GM20000 (cell line): ENCODE measurements around the gene ZDHHC20.
A peak's percentile ranks its signal among the peaks of the same experiment; 100 is the strongest.

ENCODE experiments used
- DNase-seq: peaks from one replicate; pipeline ENCODE4 v3.0.0; 2012; ENCODE audit warnings: low spot score
- CTCF ChIP-seq: IDR thresholded peaks from 2 replicates; pipeline ENCODE4 v1.5.1; 2012; ENCODE audit warnings: mild to moderate bottlenecking, control low read depth; ENCODE audit errors: extremely low read depth, missing control alignments

Gene ZDHHC20

GRCh38 chr13:21476893-21477472 lies 17.9 kb upstream of the ZDHHC20 start:
- peak; percentile 80 for DNase-seq

DNA sequence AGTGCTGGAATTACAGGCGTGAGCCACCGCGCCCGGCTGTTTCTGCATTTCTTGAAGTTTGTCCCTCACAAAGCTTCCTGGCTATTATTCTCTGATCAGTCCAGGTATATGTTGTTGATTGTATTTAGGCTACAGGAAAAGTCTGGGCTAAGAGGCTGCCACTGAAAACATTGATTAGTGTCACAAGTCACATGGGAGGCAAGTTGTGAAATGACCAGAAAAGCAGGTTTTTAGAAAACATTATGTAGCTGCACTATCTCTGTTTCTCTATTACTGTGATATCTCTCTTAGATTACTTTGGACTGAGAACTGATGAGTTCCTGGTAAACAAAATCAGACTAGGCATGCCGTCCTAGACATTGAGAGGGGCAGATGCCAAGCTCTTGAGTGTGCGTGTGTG lies 16.0 kb upstream of the ZDHHC20 start:
- DNase-seq = no peak
- TF ChIP-seq CTCF = no peak

More at GRCh38 chr13:21476893-21477472, 17.9 kb upstream of the ZDHHC20 start:
- peak; percentile 86 for TF ChIP-seq CTCF

DNA sequence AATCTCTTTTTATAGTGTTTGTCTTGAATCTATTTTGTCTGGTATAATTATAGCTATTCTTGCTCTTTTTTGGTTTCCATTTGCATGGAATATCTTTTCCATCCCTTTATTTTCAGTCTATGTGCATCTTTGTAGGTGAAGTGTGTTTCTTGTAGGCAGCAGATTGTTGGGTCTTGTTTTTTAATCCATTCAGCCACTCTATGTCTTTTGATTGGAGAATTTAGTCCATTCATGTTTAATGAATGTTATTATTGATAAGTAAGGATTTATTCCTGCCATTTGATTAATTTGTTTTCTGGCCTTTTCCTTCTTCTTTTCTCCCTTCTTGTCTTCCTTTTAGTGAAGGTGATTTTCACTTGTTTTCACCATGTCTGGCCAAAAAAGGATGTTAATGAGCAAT lies 11.7 kb upstream of the ZDHHC20 start:
- TF ChIP-seq CTCF = no peak
- DNase-seq = no peak

DNA sequence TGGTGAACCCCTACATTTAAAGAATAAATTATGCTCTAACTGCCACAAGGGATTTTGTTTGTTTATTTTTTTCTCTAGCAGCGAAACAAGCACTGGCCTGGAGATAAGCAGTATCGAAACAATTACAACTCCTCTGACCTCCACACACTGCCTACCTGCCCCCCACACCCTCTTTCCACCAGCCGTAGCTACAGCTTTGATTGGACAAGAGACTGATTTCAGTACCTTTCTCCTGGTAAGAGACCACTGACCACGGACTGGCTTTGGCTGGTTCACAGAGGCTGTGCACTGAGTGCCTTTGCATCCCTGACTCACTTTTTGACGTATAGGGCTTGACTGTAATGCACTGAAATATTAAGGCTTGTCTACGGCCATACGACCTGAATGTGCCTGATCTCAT lies 7.4 kb upstream of the ZDHHC20 start:
- no peak for TF ChIP-seq CTCF
- no peak for DNase-seq

GRCh38 chr13:21465710-21466160 lies 6.6 kb upstream of the ZDHHC20 start:
- DNase-seq = no peak
- TF ChIP-seq CTCF = no peak

GRCh38 chr13:21463424-21463823 lies 4.3 kb upstream of the ZDHHC20 start:
- TF ChIP-seq CTCF = no peak
- DNase-seq = no peak

DNA sequence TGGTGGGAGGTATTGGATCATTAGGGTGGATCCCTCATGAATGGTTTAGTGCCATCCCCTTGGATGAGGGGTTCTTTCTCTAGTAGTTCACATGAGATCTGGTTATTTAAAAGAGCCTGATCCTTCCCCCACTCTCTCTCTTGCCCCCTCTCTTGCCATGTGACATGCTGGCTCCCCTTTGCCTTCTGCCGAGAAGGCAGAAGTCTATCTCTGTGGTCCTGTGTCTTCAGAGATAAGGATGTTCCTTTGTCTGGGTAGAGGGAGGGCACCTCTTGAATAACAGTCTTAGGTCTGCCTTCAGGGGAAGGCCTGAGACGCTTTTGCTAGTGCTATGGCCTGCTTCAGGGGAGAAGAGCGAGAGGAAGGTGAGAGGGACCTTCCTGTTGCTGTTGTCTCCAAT lies 2.0 kb upstream of the ZDHHC20 start:
- TF ChIP-seq CTCF = no peak

More for the DNA sequence above, 2.0 kb upstream of the ZDHHC20 start:
- no peak for DNase-seq
